Karpas-422 (cell line): ENCODE data around the gene PATE2. TPM values are rescaled to one million over a fixed set of nuclear protein-coding genes. Genes with fewer than 3 reads are reported as not detected.

Source experiments
- DNase-seq: peaks from one replicate; pipeline ENCODE4 v3.0.0-alpha.2; 2015
- H2AFZ ChIP-seq: fragments of 200-600 bp; sonication (generic); 2 replicates; pipeline ENCODE4 v1.6.1; 2014; ENCODE audit warnings: antibody characterized with exemption, low read length, mixed read lengths
- H3K27ac ChIP-seq: fragments of 200-600 bp; sonication (generic); 2 replicates; pipeline ENCODE4 v1.5.1; 2014; ENCODE audit warnings: mild to moderate bottlenecking, low read length, moderate library complexity
- H3K27me3 ChIP-seq: fragments of 200-600 bp; sonication (generic); 2 replicates; pipeline ENCODE4 v1.6.1; 2014; ENCODE audit warnings: low read length, mixed read lengths
- H3K36me3 ChIP-seq: fragments of 200-600 bp; sonication (generic); 2 replicates; pipeline ENCODE4 v1.6.1; 2014; ENCODE audit warnings: low read length, mixed read lengths; ENCODE audit not compliant: insufficient read depth
- H3K4me1 ChIP-seq: fragments of 200-600 bp; sonication (generic); 2 replicates; pipeline ENCODE4 v1.6.1; 2014; ENCODE audit warnings: mild to moderate bottlenecking, low read length, mixed read lengths
- H3K4me2 ChIP-seq: fragments of 200-600 bp; sonication (generic); 2 replicates; pipeline ENCODE4 v1.6.1; 2014; ENCODE audit warnings: low read length, low read depth, mild to moderate bottlenecking; ENCODE audit not compliant: poor library complexity, severe bottlenecking
- H3K4me3 ChIP-seq: fragments of 200-600 bp; sonication (generic); 2 replicates; pipeline ENCODE4 v1.5.1; 2014; ENCODE audit warnings: mild to moderate bottlenecking, antibody characterized with exemption, low read length, mixed read lengths
- H3K79me2 ChIP-seq: fragments of 200-600 bp; sonication (generic); 2 replicates; pipeline ENCODE4 v1.6.1; 2014; ENCODE audit warnings: mild to moderate bottlenecking, low read length, mixed read lengths
- H3K9ac ChIP-seq: fragments of 200-600 bp; sonication (generic); 2 replicates; pipeline ENCODE4 v1.6.0; 2014; ENCODE audit warnings: low read length
- H3K9me2 ChIP-seq: fragments of 200-600 bp; sonication (generic), shearing (Covaris generic); replicated peaks from 2 replicates; pipeline ENCODE4 v1.6.0; 2014; ENCODE audit warnings: mild to moderate bottlenecking, low read length, moderate library complexity; ENCODE audit not compliant: insufficient read depth
- H3K9me3 ChIP-seq: fragments of 300-700, 200-600 bp; sonication (generic); 2 replicates; pipeline ENCODE4 v1.6.1; 2014; ENCODE audit warnings: low read length, mixed read lengths
- H4K20me1 ChIP-seq: fragments of 200-600 bp; sonication (generic); 2 replicates; pipeline ENCODE4 v1.6.1; 2014; ENCODE audit warnings: mild to moderate bottlenecking, antibody characterized with exemption, low read length, low read depth; ENCODE audit not compliant: insufficient read depth
- total RNA-seq: library from RNA; depleted of rRNA; stranded (reverse); fragments of >200 nt; shearing (Covaris generic); gene quantifications from 2 replicates; pipeline ENCODE4 v1.2.3, GENCODE V29; 2014; ENCODE audit warnings: low replicate concordance

Gene PATE2
- total RNA-seq, 1 experiment from 2014 or later = not detected

DNA sequence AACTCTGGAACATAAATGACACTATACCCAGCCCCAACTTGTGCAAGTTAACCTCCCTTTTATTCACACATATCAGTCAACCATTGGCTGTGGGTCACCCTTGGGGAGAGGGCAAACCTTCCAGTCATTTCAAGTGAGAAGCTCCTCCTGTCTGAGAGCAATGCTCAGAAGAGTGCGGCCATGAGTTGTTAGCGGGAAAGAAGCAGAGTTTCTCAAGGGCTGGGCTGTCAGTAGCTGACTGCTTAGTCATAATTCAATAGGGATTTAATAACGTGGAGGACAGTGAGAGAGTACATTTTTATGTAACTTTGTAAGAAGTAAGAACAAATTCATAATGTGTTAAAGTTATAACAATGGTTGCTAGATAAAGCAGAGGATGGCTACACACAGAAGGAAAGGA lies 5.1 kb downstream of the PATE2 start:
- Histone ChIP-seq H3K36me3 (no peaks in the 10 kb centered on the region), H3K27ac (no peak overlapping the region), H3K4me3 (no peak overlapping the region), H3K4me1 (peaks cover 6% of the 10 kb centered on the region), H3K27me3 (no peaks in the 10 kb centered on the region), H3K9me2 (no peaks in the 10 kb centered on the region), H4K20me1 (no peaks in the 10 kb centered on the region), H3K9me3 (no peaks in the 10 kb centered on the region), H3K9ac (no peak overlapping the region), H3K4me2 (no peak overlapping the region), H3K79me2 (no peaks in the 10 kb centered on the region), H2AFZ (no peak overlapping the region)
- DNase-seq = no peak

DNA sequence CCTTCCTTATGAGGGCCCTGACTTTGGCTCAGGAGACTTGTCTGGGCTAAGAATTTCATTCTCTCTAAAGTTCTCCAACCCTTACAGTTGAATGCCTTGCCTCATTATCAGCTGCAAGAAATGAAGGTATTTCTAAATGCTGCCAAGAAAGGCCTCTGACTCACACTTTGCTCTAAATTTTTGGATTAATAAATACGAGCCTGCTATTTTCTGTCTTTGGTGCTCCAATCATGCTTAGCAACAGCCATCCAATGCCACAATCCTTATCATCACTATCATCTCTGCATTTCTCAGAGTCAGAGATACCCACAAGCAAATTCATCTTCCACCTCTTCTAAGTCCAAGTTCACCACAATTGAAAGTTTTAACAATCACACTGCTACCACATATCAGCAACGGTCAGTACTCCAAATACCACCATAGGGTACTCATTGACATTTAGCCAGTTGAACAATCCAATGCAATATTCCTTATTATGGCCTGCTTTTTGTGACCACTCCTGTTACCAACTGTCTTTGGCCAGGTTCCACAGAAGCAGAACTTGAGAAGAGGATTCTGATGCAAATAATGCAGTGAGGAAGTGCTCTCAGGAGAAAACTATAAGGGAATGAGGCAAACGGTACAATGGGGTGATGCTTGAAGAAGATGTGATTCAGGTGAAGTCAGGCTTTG lies 5.7 kb downstream of the PATE2 start:
- Histone ChIP-seq H3K9ac (no peak overlapping the region), H3K27ac (no peak overlapping the region), H3K4me3 (no peak overlapping the region), H3K4me2 (no peak overlapping the region), H2AFZ (no peak overlapping the region), H3K9me2 (no peaks in the 10 kb centered on the region), H3K79me2 (no peaks in the 10 kb centered on the region), H3K27me3 (no peaks in the 10 kb centered on the region), H4K20me1 (no peaks in the 10 kb centered on the region), H3K36me3 (no peaks in the 10 kb centered on the region), H3K9me3 (no peaks in the 10 kb centered on the region), H3K4me1 (peaks cover 6% of the 10 kb centered on the region)
- no peak for DNase-seq

DNA sequence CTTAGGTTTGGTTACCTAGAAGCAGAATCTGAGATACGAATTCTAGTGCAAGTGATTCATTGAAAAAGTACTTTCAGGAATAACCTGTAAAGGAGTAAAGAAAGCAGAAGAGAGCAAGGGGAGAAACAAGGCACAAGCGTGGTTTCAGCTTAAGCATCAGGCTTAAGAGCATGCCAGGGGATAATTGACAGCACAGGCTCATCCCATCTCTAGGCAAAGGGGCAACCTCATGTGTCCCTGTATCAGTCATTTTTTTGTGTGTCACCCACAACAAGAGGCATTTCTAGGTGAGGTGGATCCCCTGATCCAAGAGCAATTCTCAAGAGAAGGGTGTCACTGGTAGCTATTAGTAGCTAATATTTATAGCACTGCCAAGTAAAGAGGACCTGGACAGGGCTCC lies 8.0 kb downstream of the PATE2 start:
- Histone ChIP-seq H4K20me1 (no peaks in the 10 kb centered on the region), H3K9ac (no peak overlapping the region), H2AFZ (no peak overlapping the region), H3K9me2 (no peaks in the 10 kb centered on the region), H3K27me3 (no peaks in the 10 kb centered on the region), H3K36me3 (no peaks in the 10 kb centered on the region), H3K4me3 (no peak overlapping the region), H3K4me1 (peaks cover 6% of the 10 kb centered on the region), H3K79me2 (no peaks in the 10 kb centered on the region), H3K9me3 (no peaks in the 10 kb centered on the region), H3K4me2 (no peak overlapping the region), H3K27ac (no peak overlapping the region)
- DNase-seq = no peak

DNA sequence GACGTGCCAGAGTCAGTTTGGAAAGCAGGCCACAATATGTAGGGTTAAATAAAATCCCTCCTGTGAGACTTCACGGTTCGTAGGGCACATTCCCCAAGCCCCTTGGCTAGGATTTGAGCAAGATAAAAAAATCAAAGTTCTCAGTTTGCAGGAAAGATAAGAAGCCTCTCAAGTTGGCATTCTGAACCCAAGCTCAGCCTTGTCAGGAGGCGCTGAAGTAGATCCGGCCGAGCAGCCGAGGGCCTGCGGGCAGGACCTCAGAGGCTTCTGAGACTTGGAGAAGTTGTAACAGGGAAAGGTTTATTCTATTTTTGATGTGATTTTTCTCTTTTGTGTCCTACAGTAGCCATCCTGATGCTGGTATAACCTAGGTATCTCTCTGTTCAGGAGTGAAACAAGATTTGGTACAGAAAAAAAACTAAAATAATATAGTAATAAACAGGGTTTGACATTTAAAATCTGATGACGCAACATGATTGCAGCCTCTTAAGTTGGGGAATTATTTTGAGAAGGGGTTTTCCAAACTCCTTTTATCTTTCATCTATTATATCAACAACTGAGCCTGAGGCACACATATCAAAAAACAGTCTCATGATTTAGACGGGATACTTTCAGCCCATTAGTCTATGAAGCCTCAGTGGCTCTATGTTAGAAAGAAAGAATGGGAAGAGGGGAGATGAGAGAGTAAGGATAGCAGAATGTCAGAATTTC lies 10.1 kb downstream of the PATE2 start:
- H3K9me3 ChIP-seq = no peaks in the 10 kb centered on the region
- H2AFZ ChIP-seq = no peak overlapping the region
- H3K9ac ChIP-seq = no peak overlapping the region
- H3K9me2 ChIP-seq = no peaks in the 10 kb centered on the region
- no peaks in the 10 kb centered on the region for H3K36me3 ChIP-seq
- no peak overlapping the region for H3K4me3 ChIP-seq
- H3K79me2 ChIP-seq = no peaks in the 10 kb centered on the region
- no peaks in the 10 kb centered on the region for H3K27me3 ChIP-seq
- H3K4me2 ChIP-seq = no peak overlapping the region
- no peaks in the 10 kb centered on the region for H4K20me1 ChIP-seq
- H3K4me1 ChIP-seq = peaks cover 6% of the 10 kb centered on the region
- DNase-seq = no peak
- H3K27ac ChIP-seq = no peak overlapping the region

DNA sequence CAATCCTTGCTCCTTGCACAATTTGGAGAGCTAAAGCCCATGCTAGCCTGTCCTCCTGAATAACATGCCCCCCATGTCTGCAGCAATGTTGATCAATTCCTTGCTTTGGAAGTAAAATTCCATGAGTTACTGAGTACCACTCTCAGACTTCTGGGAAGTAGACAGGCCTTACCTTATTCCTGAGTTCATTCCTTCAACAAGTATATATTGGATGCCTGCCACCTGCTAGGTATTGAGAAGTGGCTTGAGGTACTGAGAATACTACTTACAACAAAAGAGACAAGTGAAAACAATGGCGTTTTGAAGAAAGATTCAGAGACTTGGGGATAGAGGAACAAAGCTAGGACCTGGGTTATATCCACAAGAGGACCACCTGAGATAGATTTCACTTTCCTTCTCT lies 12.4 kb downstream of the PATE2 start:
- no peak overlapping the region for H3K27ac ChIP-seq
- H3K9me3 ChIP-seq = no peaks in the 10 kb centered on the region
- no peaks in the 10 kb centered on the region for H3K9me2 ChIP-seq
- DNase-seq = no peak
- H3K4me1 ChIP-seq = no peaks in the 10 kb centered on the region
- no peaks in the 10 kb centered on the region for H3K36me3 ChIP-seq
- no peaks in the 10 kb centered on the region for H3K27me3 ChIP-seq
- no peak overlapping the region for H3K4me2 ChIP-seq
- no peak overlapping the region for H2AFZ ChIP-seq
- no peaks in the 10 kb centered on the region for H3K79me2 ChIP-seq
- H3K4me3 ChIP-seq = no peak overlapping the region
- H3K9ac ChIP-seq = no peak overlapping the region
- no peaks in the 10 kb centered on the region for H4K20me1 ChIP-seq

DNA sequence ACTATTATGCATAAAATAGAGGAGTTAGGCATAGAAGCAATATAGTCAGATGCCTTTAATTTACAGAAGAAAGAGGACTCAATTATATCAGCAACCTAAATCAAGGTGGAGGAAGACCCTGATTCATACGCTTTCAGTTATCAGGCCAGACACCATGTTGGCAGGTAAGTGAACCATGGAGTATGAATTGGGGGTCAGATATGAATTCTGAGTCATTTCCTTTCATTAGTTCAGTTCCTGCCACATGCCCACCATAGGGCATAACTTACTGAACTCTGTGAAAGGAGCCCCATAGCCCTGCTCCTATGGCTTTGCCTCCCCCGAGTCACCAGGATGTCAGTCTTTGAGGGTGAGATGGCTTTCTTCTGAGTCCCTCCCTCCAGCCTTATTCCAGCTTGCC lies 15.1 kb downstream of the PATE2 start:
- H3K4me3 ChIP-seq = no peak overlapping the region
- H3K36me3 ChIP-seq = no peaks in the 10 kb centered on the region
- no peaks in the 10 kb centered on the region for H3K27me3 ChIP-seq
- no peaks in the 10 kb centered on the region for H3K9me2 ChIP-seq
- H3K27ac ChIP-seq = no peak overlapping the region
- no peak for DNase-seq
- H3K4me1 ChIP-seq = no peaks in the 10 kb centered on the region
- no peak overlapping the region for H2AFZ ChIP-seq
- no peaks in the 10 kb centered on the region for H3K9me3 ChIP-seq
- no peaks in the 10 kb centered on the region for H3K79me2 ChIP-seq
- H3K4me2 ChIP-seq = no peak overlapping the region
- no peaks in the 10 kb centered on the region for H4K20me1 ChIP-seq
- H3K9ac ChIP-seq = no peak overlapping the region

- no peak for DNase-seq
- no peaks in the 10 kb centered on the region for H3K79me2 ChIP-seq
- no peaks in the 10 kb centered on the region for H3K36me3 ChIP-seq
- H3K27me3 ChIP-seq = no peaks in the 10 kb centered on the region
- no peak overlapping the region for H3K4me2 ChIP-seq
- H3K9me3 ChIP-seq = no peaks in the 10 kb centered on the region
- no peaks in the 10 kb centered on the region for H3K4me1 ChIP-seq
- H2AFZ ChIP-seq = no peak overlapping the region
- H4K20me1 ChIP-seq = no peaks in the 10 kb centered on the region
- no peak overlapping the region for H3K4me3 ChIP-seq
- no peaks in the 10 kb centered on the region for H3K9me2 ChIP-seq
- H3K27ac ChIP-seq = no peak overlapping the region
- H3K9ac ChIP-seq = no peak overlapping the region
Measured at GRCh38 chr11:125762445-125762844, 16.2 kb downstream of the PATE2 start.

DNA sequence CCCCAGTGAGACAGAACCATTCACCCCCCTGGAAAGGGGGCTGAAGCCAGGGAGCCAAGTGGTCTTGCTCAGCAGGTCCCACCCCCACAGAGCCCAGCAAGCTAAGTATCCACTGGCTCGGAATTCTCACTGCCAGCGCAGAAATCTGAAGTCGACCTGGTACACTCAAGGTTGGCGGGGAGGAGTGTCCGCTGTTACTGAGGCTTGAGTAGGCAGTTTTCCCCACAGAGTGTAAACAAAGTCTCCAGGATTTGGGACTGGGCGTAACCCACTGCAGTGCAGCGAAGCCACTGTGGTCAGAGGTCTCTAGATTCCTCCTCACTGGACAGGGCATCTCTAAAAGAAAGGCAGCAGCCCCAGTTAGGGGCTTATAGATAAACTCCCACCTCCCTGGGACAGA lies 22.6 kb downstream of the PATE2 start:
- Histone ChIP-seq H3K4me3 (no peak overlapping the region), H3K4me1 (no peaks in the 10 kb centered on the region), H3K79me2 (no peaks in the 10 kb centered on the region), H3K9ac (no peak overlapping the region), H3K4me2 (no peak overlapping the region), H3K9me3 (no peaks in the 10 kb centered on the region), H3K36me3 (no peaks in the 10 kb centered on the region), H3K27me3 (no peaks in the 10 kb centered on the region), H3K27ac (no peak overlapping the region), H4K20me1 (no peaks in the 10 kb centered on the region), H3K9me2 (no peaks in the 10 kb centered on the region), H2AFZ (no peak overlapping the region)
- DNase-seq = no peak
